GM21723 (cell line): Measurements from ENCODE around the gene NOS3.

Experiments
- ATAC-seq: cut with Tn5 transposase; IDR thresholded peaks from one replicate; pipeline ENCODE4 v1.9.1; 2021; ENCODE audit warnings: mild to moderate bottlenecking, moderate library complexity; ENCODE audit not compliant: unreplicated experiment

The NOS3 gene

GRCh38 chr7:150951521-150951920, 39.3 kb upstream of the NOS3 start:
- no peak for ATAC-seq

- ATAC-seq, result no peak
Observed at GRCh38 chr7:150952331-150953050, 38.3 kb upstream of the NOS3 start.

- ATAC-seq, result no peak
Observed at GRCh38 chr7:150953061-150953997, 37.5 kb upstream of the NOS3 start.

- no peak for ATAC-seq
Observed at GRCh38 chr7:150954201-150954985, 36.4 kb upstream of the NOS3 start.

GRCh38 chr7:150954986-150955518, 35.8 kb upstream of the NOS3 start:
- ATAC-seq, result no peak

- ATAC-seq, result no peak
Observed at GRCh38 chr7:150955519-150956394, 35.1 kb upstream of the NOS3 start.

- ATAC-seq, result no peak
Observed at GRCh38 chr7:150956395-150957132, 34.3 kb upstream of the NOS3 start.

- ATAC-seq, result no peak
Observed at GRCh38 chr7:150957133-150958020, 33.4 kb upstream of the NOS3 start.

- no peak for ATAC-seq
Observed at GRCh38 chr7:150958062-150958552, 32.7 kb upstream of the NOS3 start.

GRCh38 chr7:150958597-150958996, 32.2 kb upstream of the NOS3 start:
- ATAC-seq, result no peak

- no peak for ATAC-seq
Observed at GRCh38 chr7:150959081-150959480, 31.7 kb upstream of the NOS3 start.

GRCh38 chr7:150959739-150960734, 30.8 kb upstream of the NOS3 start:
- no peak for ATAC-seq

- no peak for ATAC-seq
Observed at GRCh38 chr7:150961510-150962289, 29.1 kb upstream of the NOS3 start.

GRCh38 chr7:150962290-150962552, 28.6 kb upstream of the NOS3 start:
- no peak for ATAC-seq

- ATAC-seq, result no peak
Observed at GRCh38 chr7:150962553-150963399, 28.0 kb upstream of the NOS3 start.
